AG09319 (cell line): ENCODE measurements around the gene DISP3.

Source experiments
- DNase-seq: peaks from one replicate; pipeline ENCODE4 v3.0.0-alpha.2; 2010; ENCODE audit warnings: low read depth; ENCODE audit errors: extremely low read depth
- CTCF ChIP-seq: IDR thresholded peaks from 2 replicates; pipeline ENCODE4 v1.5.1; 2011; ENCODE audit warnings: low read depth, mild to moderate bottlenecking, inconsistent platforms, low read length, moderate library complexity

Gene DISP3

GRCh38 chr1:11487196-11487751 lies 8.3 kb downstream of the DISP3 start:
- no peak for TF ChIP-seq CTCF
- no peak for DNase-seq

- TF ChIP-seq CTCF: no peak
- no peak for DNase-seq
Observed at GRCh38 chr1:11488201-11488770, 9.3 kb downstream of the DISP3 start.

GRCh38 chr1:11488966-11489625 lies 10.1 kb downstream of the DISP3 start:
- DNase-seq: no peak
- no peak for TF ChIP-seq CTCF

- TF ChIP-seq CTCF: no peak
- no peak for DNase-seq
Observed at GRCh38 chr1:11492235-11492634, 13.3 kb downstream of the DISP3 start.

GRCh38 chr1:11493972-11494655 lies 15.2 kb downstream of the DISP3 start:
- TF ChIP-seq CTCF: no peak
- DNase-seq: no peak

- DNase-seq: no peak
- no peak for TF ChIP-seq CTCF
Observed at GRCh38 chr1:11494771-11495170, 15.8 kb downstream of the DISP3 start.

- no peak for DNase-seq
- TF ChIP-seq CTCF: no peak
Observed at GRCh38 chr1:11495579-11495978, 16.6 kb downstream of the DISP3 start.
